OCI-LY1 (cell line): ENCODE measurements around the gene CHRND.

Experiments used
- H2AFZ ChIP-seq: fragments of 200-600 bp; sonication (generic), shearing (Covaris generic); 2 replicates; pipeline ENCODE4 v1.6.0; 2014; ENCODE audit warnings: antibody characterized with exemption, mild to moderate bottlenecking, low read length
- H3F3A ChIP-seq: fragments of 200-600 bp; sonication (generic), shearing (Covaris generic); 2 replicates; pipeline ENCODE4 v1.6.0; 2014; ENCODE audit warnings: mild to moderate bottlenecking, antibody characterized with exemption, low read length, moderate library complexity; ENCODE audit not compliant: insufficient read depth
- H3K27ac ChIP-seq: fragments of 200-600 bp; sonication (generic); 2 replicates; pipeline ENCODE4 v1.5.1; 2014; ENCODE audit warnings: low read length, mixed run types, mild to moderate bottlenecking, low read depth; ENCODE audit not compliant: poor library complexity, severe bottlenecking
- H3K27me3 ChIP-seq: fragments of 200-600 bp; sonication (generic); 2 replicates; pipeline ENCODE4 v1.6.0; 2014; ENCODE audit warnings: antibody characterized with exemption, mild to moderate bottlenecking, low read length, moderate library complexity; ENCODE audit not compliant: insufficient read depth
- H3K36me3 ChIP-seq: fragments of 200-600 bp; sonication (generic); 2 replicates; pipeline ENCODE4 v1.6.1; 2014; ENCODE audit warnings: mild to moderate bottlenecking, antibody characterized with exemption, low read length, moderate library complexity, mixed read lengths; ENCODE audit not compliant: insufficient read depth
- H3K4me1 ChIP-seq: fragments of 200-600 bp; sonication (generic); 2 replicates; pipeline ENCODE4 v1.5.1; 2014; ENCODE audit warnings: mild to moderate bottlenecking, low read length, moderate library complexity; ENCODE audit not compliant: insufficient read depth, severe bottlenecking
- H3K4me2 ChIP-seq: fragments of 200-600 bp; sonication (generic), shearing (Covaris generic); 2 replicates; pipeline ENCODE4 v1.6.1; 2014; ENCODE audit warnings: low read length
- H3K4me3 ChIP-seq: fragments of 200-600 bp; sonication (generic); 2 replicates; pipeline ENCODE4 v1.5.1; 2014; ENCODE audit warnings: low read length, low read depth, mild to moderate bottlenecking, mixed read lengths; ENCODE audit not compliant: poor library complexity, severe bottlenecking
- H3K79me2 ChIP-seq: fragments of 200-600 bp; shearing (Covaris generic); 2 replicates; pipeline ENCODE4 v1.6.1; 2016; ENCODE audit warnings: mixed run types, low read length, mixed read lengths; ENCODE audit not compliant: insufficient read depth
- H3K9ac ChIP-seq: fragments of 200-600 bp; sonication (generic), shearing (Covaris generic); 2 replicates; pipeline ENCODE4 v1.6.1; 2014; ENCODE audit warnings: mild to moderate bottlenecking, low read length, mixed read lengths
- H3K9me2 ChIP-seq: fragments of 200-600 bp; sonication (generic), shearing (Covaris generic); 2 replicates; pipeline ENCODE4 v1.6.1; 2014; ENCODE audit warnings: low read depth, mild to moderate bottlenecking, low read length, mixed read lengths
- H3K9me3 ChIP-seq: fragments of 200-600 bp; shearing (Covaris generic); 2 replicates; pipeline ENCODE4 v1.6.1; 2014; ENCODE audit warnings: low read length, mixed read lengths
- H4K20me1 ChIP-seq: fragments of 200-600 bp; sonication (generic), shearing (Covaris generic); 2 replicates; pipeline ENCODE4 v1.6.0; 2016; ENCODE audit warnings: mild to moderate bottlenecking, low read length; ENCODE audit not compliant: insufficient read depth
- CTCF ChIP-seq: fragments of 200-600 bp; sonication (generic), shearing (Covaris generic); IDR thresholded peaks from 2 replicates; pipeline ENCODE4 v1.5.1; 2017; ENCODE audit warnings: mild to moderate bottlenecking, antibody characterized with exemption, low read length, moderate library complexity, mixed read lengths
- EZH2 ChIP-seq: fragments of 200-600 bp; sonication (generic), shearing (Covaris generic); IDR thresholded peaks from 2 replicates; pipeline ENCODE4 v1.8.0; 2017; ENCODE audit warnings: borderline replicate concordance, mixed run types, mild to moderate bottlenecking, antibody characterized with exemption, low read length, moderate library complexity, mixed read lengths

Gene CHRND

GRCh38 chr2:232498452-232498851, 27.5 kb upstream of the CHRND start:
- H3K36me3 ChIP-seq, result no peaks in the 10 kb centered on the region
- no peaks in the 10 kb centered on the region for H3K79me2 ChIP-seq
- H3K9me3 ChIP-seq, result no peaks in the 10 kb centered on the region
- H3K27ac ChIP-seq, result no peak overlapping the region
- no peaks in the 10 kb centered on the region for H4K20me1 ChIP-seq
- no peaks in the 10 kb centered on the region; the same call in none of the 2 replicates for H3K27me3 ChIP-seq
- no peak overlapping the region for H3K4me3 ChIP-seq
- no peaks in the 10 kb centered on the region for H3K4me1 ChIP-seq
- no peak overlapping the region for H3K9ac ChIP-seq
- TF ChIP-seq EZH2, result no peak
- H2AFZ ChIP-seq, result no peak overlapping the region
- no peak overlapping the region for H3K4me2 ChIP-seq
- H3F3A ChIP-seq, result no peaks in the 10 kb centered on the region
- H3K9me2 ChIP-seq, result no peaks in the 10 kb centered on the region

GRCh38 chr2:232501331-232501771, 24.6 kb upstream of the CHRND start:
- H3K9me2 ChIP-seq, result no peaks in the 10 kb centered on the region
- TF ChIP-seq CTCF (no peak), EZH2 (no peak)
- H3K27ac ChIP-seq, result no peak overlapping the region
- no peaks in the 10 kb centered on the region for H4K20me1 ChIP-seq
- H3K27me3 ChIP-seq, result no peaks in the 10 kb centered on the region; the same call in none of the 2 replicates
- no peak overlapping the region for H2AFZ ChIP-seq
- no peaks in the 10 kb centered on the region for H3K9me3 ChIP-seq
- H3K9ac ChIP-seq, result no peak overlapping the region
- no peaks in the 10 kb centered on the region for H3K79me2 ChIP-seq
- H3K4me2 ChIP-seq, result no peak overlapping the region
- no peaks in the 10 kb centered on the region for H3K4me1 ChIP-seq
- no peaks in the 10 kb centered on the region for H3F3A ChIP-seq
- no peaks in the 10 kb centered on the region for H3K36me3 ChIP-seq
- H3K4me3 ChIP-seq, result no peak overlapping the region

- Histone ChIP-seq H3K27ac (no peak overlapping the region), H3K9me2 (no peaks in the 10 kb centered on the region), H3K4me3 (no peak overlapping the region), H3K27me3 (no peaks in the 10 kb centered on the region; the same call in none of the 2 replicates), H3K4me2 (no peak overlapping the region), H4K20me1 (no peaks in the 10 kb centered on the region), H2AFZ (no peak overlapping the region), H3K36me3 (no peaks in the 10 kb centered on the region), H3K9me3 (no peaks in the 10 kb centered on the region), H3F3A (no peaks in the 10 kb centered on the region), H3K4me1 (no peaks in the 10 kb centered on the region), H3K79me2 (no peaks in the 10 kb centered on the region), H3K9ac (no peak overlapping the region)
- TF ChIP-seq EZH2, result no peak
- TF ChIP-seq CTCF, result no peak
These were observed 24.1 kb upstream of the CHRND start for GRCh38 chr2:232501794-232502390.

- no peak overlapping the region for H3K9ac ChIP-seq
- no peaks in the 10 kb centered on the region for H3F3A ChIP-seq
- no peaks in the 10 kb centered on the region for H4K20me1 ChIP-seq
- no peak overlapping the region for H3K4me2 ChIP-seq
- no peaks in the 10 kb centered on the region for H3K9me3 ChIP-seq
- no peaks in the 10 kb centered on the region; the same call in none of the 2 replicates for H3K27me3 ChIP-seq
- H3K4me1 ChIP-seq, result no peaks in the 10 kb centered on the region
- no peaks in the 10 kb centered on the region for H3K79me2 ChIP-seq
- no peaks in the 10 kb centered on the region for H3K9me2 ChIP-seq
- TF ChIP-seq EZH2, result no peak
- no peak for TF ChIP-seq CTCF
- H2AFZ ChIP-seq, result no peak overlapping the region
- H3K36me3 ChIP-seq, result no peaks in the 10 kb centered on the region
- no peak overlapping the region for H3K27ac ChIP-seq
- no peak overlapping the region for H3K4me3 ChIP-seq
These were observed 23.4 kb upstream of the CHRND start for GRCh38 chr2:232502511-232502910.
